GM12892 (cell line): ENCODE data around the gene ZIC4.

ENCODE experiments used
- DNase-seq: peaks from one replicate; pipeline ENCODE4 v3.0.0; 2011; ENCODE audit not compliant: insufficient read length
- FAIRE-seq: peaks from 2 replicates; lab custom pipeline; 2011; peaks lifted over from hg19 to GRCh38; lab: Jason Lieb, UNC
- POLR2A ChIP-seq: IDR thresholded peaks from 2 replicates; pipeline ENCODE4 v1.6.1; 2011; ENCODE audit warnings: low read depth, low read length, control low read depth
- POLR2AphosphoS5 ChIP-seq: IDR thresholded peaks from 2 replicates; pipeline ENCODE4 v1.6.1; 2011; ENCODE audit warnings: low read depth, low read length, control low read depth
- TAF1 ChIP-seq: IDR thresholded peaks from 2 replicates; pipeline ENCODE4 v1.6.1; 2011; ENCODE audit warnings: low read depth, mild to moderate bottlenecking, control low read depth, low read length, borderline replicate concordance

ZIC4 gene

GRCh38 chr3:147398813-147399534, 7.4 kb downstream of the ZIC4 start:
- no peak for FAIRE-seq
- no peak for DNase-seq
- TF ChIP-seq POLR2AphosphoS5 (no peak), TAF1 (no peak), POLR2A (no peak)

GRCh38 chr3:147397875-147398812, 8.2 kb downstream of the ZIC4 start:
- FAIRE-seq, result no peak
- no peak for DNase-seq

DNA sequence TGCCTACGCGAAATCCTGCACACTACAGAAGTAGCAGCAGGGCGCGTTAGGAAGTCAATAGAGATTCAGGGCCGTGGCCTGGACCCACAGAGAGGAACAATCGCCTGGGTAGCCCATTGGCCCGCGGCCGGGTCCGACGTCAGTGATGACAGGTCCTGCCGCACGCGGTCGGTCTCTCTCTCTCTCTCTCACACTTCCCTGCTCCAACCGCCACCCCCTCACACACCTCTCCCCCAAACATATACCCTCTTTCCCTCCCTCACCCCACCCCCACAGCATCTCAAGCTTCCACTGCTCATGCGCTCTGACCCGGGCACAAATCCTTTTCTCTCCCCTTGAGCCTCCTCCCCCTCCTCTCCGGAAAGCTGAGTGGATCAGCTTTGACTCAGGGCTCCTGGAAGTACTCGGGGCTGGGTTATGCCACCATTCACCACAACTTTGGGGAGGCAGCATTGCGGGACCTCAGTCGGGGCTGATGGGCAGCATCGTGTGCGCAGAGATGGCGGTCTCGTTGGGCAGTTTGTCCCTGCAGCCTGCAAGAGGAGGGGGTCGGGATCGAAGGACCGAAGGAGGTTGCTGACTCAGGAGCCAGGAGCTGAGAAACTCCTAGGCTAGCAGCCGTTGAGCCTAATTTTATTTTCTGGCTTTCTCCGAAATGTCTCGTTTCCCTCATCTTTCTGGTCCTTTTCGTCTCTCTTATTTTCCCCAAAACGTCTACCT, 9.0 kb downstream of the ZIC4 start:
- no peak for FAIRE-seq
- no peak for DNase-seq
- TF ChIP-seq POLR2A (no peak), TAF1 (no peak), POLR2AphosphoS5 (no peak)

More at GRCh38 chr3:147397875-147398812, 8.2 kb downstream of the ZIC4 start:
- TF ChIP-seq TAF1 (no peak), POLR2A (no peak), POLR2AphosphoS5 (no peak)

- DNase-seq (no peak), FAIRE-seq (no peak)
- TF ChIP-seq POLR2A (no peak), POLR2AphosphoS5 (no peak), TAF1 (no peak)
Observed at GRCh38 chr3:147396712-147397046, 9.7 kb downstream of the ZIC4 start.

GRCh38 chr3:147395899-147396711, 10.2 kb downstream of the ZIC4 start:
- FAIRE-seq, result no peak

GRCh38 chr3:147394884-147395225, 11.5 kb downstream of the ZIC4 start:
- DNase-seq (no peak), FAIRE-seq (no peak)
- no peak for TF ChIP-seq TAF1
- no peak for TF ChIP-seq POLR2A
- TF ChIP-seq POLR2AphosphoS5, result no peak

More at GRCh38 chr3:147395899-147396711, 10.2 kb downstream of the ZIC4 start:
- no peak for DNase-seq
- TF ChIP-seq POLR2AphosphoS5, result no peak
- TF ChIP-seq TAF1, result no peak
- no peak for TF ChIP-seq POLR2A

DNA sequence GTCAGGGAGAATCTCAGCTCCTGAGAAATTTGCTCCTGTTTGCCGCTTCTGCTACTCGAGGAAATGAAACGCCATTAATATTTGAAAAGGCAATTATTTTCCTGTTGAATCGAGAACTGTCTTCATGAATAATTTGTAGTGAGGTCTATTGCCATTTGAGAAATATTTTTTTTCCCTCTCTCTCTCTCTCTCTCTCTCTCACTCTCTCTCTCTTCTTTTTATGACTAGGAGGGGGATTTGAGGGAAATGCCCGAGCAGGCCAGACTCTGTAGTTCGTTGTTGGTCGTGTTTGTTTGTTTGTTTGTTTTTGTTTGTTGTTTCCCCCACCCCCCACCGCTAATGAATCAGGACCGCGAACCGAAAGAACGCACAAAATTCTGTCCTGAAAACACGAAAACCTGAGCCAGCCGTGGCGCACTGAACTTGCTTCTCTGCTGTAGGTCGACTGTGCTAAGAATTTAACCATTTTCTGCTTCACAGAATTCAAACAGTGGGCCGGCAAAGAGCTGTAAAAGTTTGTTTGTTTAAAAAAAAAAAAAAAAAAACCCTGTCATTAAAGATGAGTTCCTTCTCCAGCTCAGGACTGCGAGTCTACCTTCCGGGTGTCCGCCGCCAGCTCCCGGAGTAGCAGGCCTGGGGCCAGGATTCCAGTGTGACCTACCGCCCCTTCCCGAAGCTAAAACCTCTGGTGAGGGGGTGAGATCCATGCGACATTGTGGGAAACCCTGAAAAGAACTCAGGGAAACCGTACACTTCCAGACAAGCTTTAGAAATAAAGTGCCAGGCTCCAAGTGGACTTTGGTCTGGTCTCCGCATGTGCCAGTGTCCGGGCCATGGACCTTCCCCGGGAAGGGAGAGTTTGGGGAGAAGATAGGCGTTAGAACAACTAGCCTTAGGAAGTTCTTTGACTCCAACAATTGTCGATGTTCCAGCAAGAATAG, 12.1 kb downstream of the ZIC4 start:
- DNase-seq (no peak), FAIRE-seq (no peak)
- TF ChIP-seq POLR2A, result no peak
- TF ChIP-seq TAF1, result no peak
- no peak for TF ChIP-seq POLR2AphosphoS5

- DNase-seq, result no peak
Observed at GRCh38 chr3:147393261-147393942, 12.9 kb downstream of the ZIC4 start.

GRCh38 chr3:147392625-147392946, 13.8 kb downstream of the ZIC4 start:
- FAIRE-seq (no peak), DNase-seq (no peak)
- TF ChIP-seq TAF1 (no peak), POLR2A (no peak), POLR2AphosphoS5 (no peak)

More at GRCh38 chr3:147393261-147393942, 12.9 kb downstream of the ZIC4 start:
- no peak for FAIRE-seq
- TF ChIP-seq POLR2AphosphoS5 (no peak), POLR2A (no peak), TAF1 (no peak)
